Measurements from ENCODE around the gene ANTXR1.

The ANTXR1 gene

GRCh38 chr2:69076601-69077000 lies 63.6 kb downstream of the ANTXR1 start:
- no peak for DNase-seq

- no peak for DNase-seq
Measured at GRCh38 chr2:69077252-69077950, 64.4 kb downstream of the ANTXR1 start.

GRCh38 chr2:69080071-69080470 lies 67.1 kb downstream of the ANTXR1 start:
- no peak for DNase-seq

GRCh38 chr2:69081001-69081580 lies 68.1 kb downstream of the ANTXR1 start:
- no peak for DNase-seq

- no peak for DNase-seq
Measured at GRCh38 chr2:69081757-69082156, 68.8 kb downstream of the ANTXR1 start.

GRCh38 chr2:69082430-69082997 lies 69.5 kb downstream of the ANTXR1 start:
- no peak for DNase-seq

- no peak for DNase-seq
Measured at GRCh38 chr2:69083235-69083748, 70.3 kb downstream of the ANTXR1 start.

- DNase-seq: no peak
Measured at GRCh38 chr2:69084492-69084891, 71.5 kb downstream of the ANTXR1 start.

GRCh38 chr2:69086466-69086865 lies 73.5 kb downstream of the ANTXR1 start:
- DNase-seq: no peak

GRCh38 chr2:69087211-69087911 lies 74.4 kb downstream of the ANTXR1 start:
- no peak for DNase-seq

GRCh38 chr2:69087912-69088240 lies 74.9 kb downstream of the ANTXR1 start:
- DNase-seq: no peak

- DNase-seq: no peak
Measured at GRCh38 chr2:69088466-69088865, 75.5 kb downstream of the ANTXR1 start.

GRCh38 chr2:69089266-69089665 lies 76.3 kb downstream of the ANTXR1 start:
- no peak for DNase-seq

- no peak for DNase-seq
Measured at GRCh38 chr2:69089998-69090397, 77.0 kb downstream of the ANTXR1 start.

GRCh38 chr2:69090820-69091219 lies 77.8 kb downstream of the ANTXR1 start:
- no peak for DNase-seq

GRCh38 chr2:69092857-69093256 lies 79.9 kb downstream of the ANTXR1 start:
- DNase-seq: no peak

- DNase-seq: no peak
Measured at GRCh38 chr2:69095305-69095704, 82.3 kb downstream of the ANTXR1 start.

- no peak for DNase-seq
Measured at GRCh38 chr2:69096326-69097095, 83.5 kb downstream of the ANTXR1 start.

- DNase-seq: no peak
Measured at GRCh38 chr2:69097148-69097610, 84.2 kb downstream of the ANTXR1 start.

- no peak for DNase-seq
Measured at GRCh38 chr2:69097891-69098655, 85.1 kb downstream of the ANTXR1 start.

GRCh38 chr2:69099541-69099940 lies 86.6 kb downstream of the ANTXR1 start:
- DNase-seq: no peak

GRCh38 chr2:69100220-69100723 lies 87.3 kb downstream of the ANTXR1 start:
- no peak for DNase-seq

Data from cortex of kidney (tissue), 1 donor.